Esophagus squamous epithelium (tissue), 4 donors: ENCODE results near the gene EXOC6.
A peak's percentile ranks its signal among the peaks of the same experiment; 100 is the strongest.

Experiments used
- POLR2A ChIP-seq, 4 donors: fragments of 450-650 bp; IDR thresholded peaks; one replicate each; pipeline ENCODE4 v1.6.1; 2017; ENCODE audit warnings: antibody characterized with exemption in 4 of 4, mild to moderate bottlenecking in 4 of 4, moderate library complexity in 3 of 4
- TF ChIP-seq, protein P1 (sequence below), 6 experiments: fragments of 450-650 bp in 4 of 6; fragments of 200-600 bp in 2 of 6; sonication (generic) in 2 of 6; IDR thresholded peaks; one replicate each; pipeline ENCODE4 v1.5.1; 2016 to 2019; ENCODE audit warnings: antibody characterized with exemption in 6 of 6, mild to moderate bottlenecking in 4 of 6, moderate library complexity in 4 of 6

DNA sequence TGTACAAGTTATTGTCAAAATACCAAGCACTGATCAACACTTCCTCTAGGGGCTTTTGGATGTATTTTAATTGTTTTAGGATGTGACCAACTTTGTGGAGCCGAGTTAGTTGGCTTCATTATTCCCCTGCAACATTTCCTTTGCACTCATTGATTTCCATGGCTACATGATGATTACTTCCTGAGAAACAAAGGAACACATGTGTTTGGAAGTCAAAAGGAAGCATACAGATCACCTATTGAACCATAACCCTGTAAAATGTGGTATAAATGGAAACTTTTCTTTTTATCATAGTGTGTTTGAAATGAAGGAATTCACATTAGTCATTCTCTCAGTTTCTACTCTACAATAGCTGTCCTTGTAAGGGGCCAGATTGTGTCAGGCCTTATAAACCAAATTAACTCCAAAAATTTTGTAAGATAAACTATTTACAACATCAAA, 32.2 kb upstream of the EXOC6 start:
- TF ChIP-seq POLR2A (IDR thresholded peaks at IDR 0.05): no peak
- TF ChIP-seq, protein P1, sequence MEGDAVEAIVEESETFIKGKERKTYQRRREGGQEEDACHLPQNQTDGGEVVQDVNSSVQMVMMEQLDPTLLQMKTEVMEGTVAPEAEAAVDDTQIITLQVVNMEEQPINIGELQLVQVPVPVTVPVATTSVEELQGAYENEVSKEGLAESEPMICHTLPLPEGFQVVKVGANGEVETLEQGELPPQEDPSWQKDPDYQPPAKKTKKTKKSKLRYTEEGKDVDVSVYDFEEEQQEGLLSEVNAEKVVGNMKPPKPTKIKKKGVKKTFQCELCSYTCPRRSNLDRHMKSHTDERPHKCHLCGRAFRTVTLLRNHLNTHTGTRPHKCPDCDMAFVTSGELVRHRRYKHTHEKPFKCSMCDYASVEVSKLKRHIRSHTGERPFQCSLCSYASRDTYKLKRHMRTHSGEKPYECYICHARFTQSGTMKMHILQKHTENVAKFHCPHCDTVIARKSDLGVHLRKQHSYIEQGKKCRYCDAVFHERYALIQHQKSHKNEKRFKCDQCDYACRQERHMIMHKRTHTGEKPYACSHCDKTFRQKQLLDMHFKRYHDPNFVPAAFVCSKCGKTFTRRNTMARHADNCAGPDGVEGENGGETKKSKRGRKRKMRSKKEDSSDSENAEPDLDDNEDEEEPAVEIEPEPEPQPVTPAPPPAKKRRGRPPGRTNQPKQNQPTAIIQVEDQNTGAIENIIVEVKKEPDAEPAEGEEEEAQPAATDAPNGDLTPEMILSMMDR (IDR thresholded peaks at IDR 0.05): peak in 1 of 6 experiments; percentile 13
